Measurements from ENCODE around the gene RPL18. TPM values are rescaled to one million over a fixed set of nuclear protein-coding genes. Genes with fewer than 3 reads are reported as not detected.

The RPL18 gene
- total and polyA plus RNA-seq, 9 of the 15 experiments (the other 6 are each of a cell fraction or from before 2014, with no cell fraction given), result 312 to 2,635 (median 1,653) TPM

GRCh38 chr19:48634424-48635262 lies 15.7 kb upstream of the RPL18 start (continued):
- TF ChIP-seq ZBTB40 (IDR thresholded peaks at IDR 0.05) (0 out of 2 replicates have a peak, but pooled peaks have one; percentile 12), ZBTB40 (CRISPR knock-in tag; IDR thresholded peaks at IDR 0.05) (no peak), CREB3 (tag; conservative IDR thresholded peaks at IDR 0.05; ENCODE audit: low read depth) (no peak), E2F8 (IDR thresholded peaks at IDR 0.05; ENCODE audit: low read depth, partially characterized antibody) (peak; percentile 46), MBD2 (IDR thresholded peaks at IDR 0.05; ENCODE audit: borderline replicate concordance, low read depth) (no peak), XRCC4 (IDR thresholded peaks at IDR 0.05; ENCODE audit: extremely low read depth, insufficient read depth, insufficient read length) (no peak), AFF1 (IDR thresholded peaks at IDR 0.05; ENCODE audit: low read depth in 1 of 2, partially characterized antibody in 2 of 2) (peak; percentile 13 to 36), FOXK2 (conservative IDR thresholded peaks at IDR 0.05 in 1 of 2, IDR thresholded peaks at IDR 0.05 in 1 of 2; ENCODE audit: low read depth in 2 of 2) (peak; percentile 39 to 80; a peak in 2 of 4 replicates)

Data from K562 (cell line).